Stimulated activated effector memory CD8-positive, alpha-beta T cell treated with anti-CD3 and anti-CD28 coated beads, Interleukin-12 subunit alpha, Interleukin-12 subunit beta, amount 100 ng/mL, for 72 hours (primary cell): ENCODE measurements around the gene RPA3.
"Not testable (repeated sequence)": the region's sequence is repeated elsewhere in the genome, so short reads cannot be mapped to it uniquely, and the experiment has no call there.

Source experiments
- ATAC-seq: fragments of 150-1000 bp; cut with Tn5 transposase; 2 replicates; pipeline ENCODE4 v1.10.0; 2021
- DNase-seq, 2 donors: peaks; one replicate each; pipeline ENCODE4 v3.0.0; 2021 to 2022; ENCODE audit warnings: low spot score in 2 of 2
- H3K27ac Mint-ChIP-seq: one replicate; pipeline ENCODE4 v1.8.0; 2022; ENCODE audit warnings: mild to moderate bottlenecking, mixed read lengths
- H3K36me3 Mint-ChIP-seq: one replicate; pipeline ENCODE4 v1.8.0; 2022; ENCODE audit warnings: mild to moderate bottlenecking, mixed read lengths
- H3K4me1 Mint-ChIP-seq: one replicate; pipeline ENCODE4 v1.8.0; 2022; ENCODE audit warnings: mixed read lengths
- H3K4me3 Mint-ChIP-seq: one replicate; pipeline ENCODE4 v1.8.0; 2022; ENCODE audit warnings: mild to moderate bottlenecking, mixed read lengths
- H3K9me3 Mint-ChIP-seq: one replicate; pipeline ENCODE4 v1.8.0; 2022; ENCODE audit warnings: mixed read lengths

RPA3 gene

DNA sequence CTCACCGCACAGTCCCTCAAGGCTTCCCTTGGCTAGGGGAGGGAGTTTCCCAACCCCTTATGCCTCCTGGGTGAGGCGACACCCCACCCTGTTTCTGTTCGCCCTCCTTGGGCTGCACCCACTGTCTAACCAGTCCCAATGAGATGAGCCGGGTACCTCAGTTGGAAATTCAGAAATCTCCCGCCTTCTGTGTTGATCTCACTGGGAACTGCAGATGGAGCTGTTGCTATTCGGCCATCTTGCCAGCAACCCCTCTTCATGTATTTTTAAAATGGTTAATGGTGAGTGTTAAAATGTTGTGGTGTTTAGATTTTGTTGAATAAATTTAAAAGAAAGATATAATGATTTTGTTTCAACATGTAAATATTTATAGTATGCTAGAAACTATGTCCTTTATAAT is 55.9 kb downstream of the RPA3 start:
- Mint-ChIP-seq H3K4me1 (peaks cover 34% of the 10 kb centered on the region), H3K9me3 (peaks cover 8% of the 10 kb centered on the region), H3K36me3 (no peaks in the 10 kb centered on the region), H3K4me3 (no peak overlapping the region), H3K27ac (no peak overlapping the region)
- DNase-seq (no peak), ATAC-seq (no peak)

DNA sequence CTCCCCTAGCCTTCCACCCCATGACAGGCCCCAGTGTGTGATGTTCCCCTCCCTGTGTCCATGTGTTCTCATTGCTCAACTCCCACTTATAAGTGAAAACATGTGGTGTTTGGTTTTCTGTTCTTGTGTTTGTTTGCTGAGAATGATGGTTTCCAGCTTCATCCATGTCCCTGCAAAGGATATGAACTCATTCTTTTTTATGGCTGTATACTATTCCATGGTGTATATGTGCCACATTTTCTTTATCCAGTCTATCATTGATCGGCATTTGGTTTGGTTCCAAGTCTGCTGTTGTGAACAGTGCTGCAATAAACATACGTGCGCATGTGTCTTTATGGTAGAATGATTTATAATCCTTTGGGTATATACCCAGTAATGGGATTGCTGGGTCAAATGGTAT is 61.9 kb downstream of the RPA3 start:
- not testable (repeated sequence) for ATAC-seq, H3K4me3 Mint-ChIP-seq, DNase-seq, H3K27ac Mint-ChIP-seq, H3K9me3 Mint-ChIP-seq, H3K36me3 Mint-ChIP-seq
- H3K4me1 Mint-ChIP-seq, result peaks cover 45% of the 10 kb centered on the region

DNA sequence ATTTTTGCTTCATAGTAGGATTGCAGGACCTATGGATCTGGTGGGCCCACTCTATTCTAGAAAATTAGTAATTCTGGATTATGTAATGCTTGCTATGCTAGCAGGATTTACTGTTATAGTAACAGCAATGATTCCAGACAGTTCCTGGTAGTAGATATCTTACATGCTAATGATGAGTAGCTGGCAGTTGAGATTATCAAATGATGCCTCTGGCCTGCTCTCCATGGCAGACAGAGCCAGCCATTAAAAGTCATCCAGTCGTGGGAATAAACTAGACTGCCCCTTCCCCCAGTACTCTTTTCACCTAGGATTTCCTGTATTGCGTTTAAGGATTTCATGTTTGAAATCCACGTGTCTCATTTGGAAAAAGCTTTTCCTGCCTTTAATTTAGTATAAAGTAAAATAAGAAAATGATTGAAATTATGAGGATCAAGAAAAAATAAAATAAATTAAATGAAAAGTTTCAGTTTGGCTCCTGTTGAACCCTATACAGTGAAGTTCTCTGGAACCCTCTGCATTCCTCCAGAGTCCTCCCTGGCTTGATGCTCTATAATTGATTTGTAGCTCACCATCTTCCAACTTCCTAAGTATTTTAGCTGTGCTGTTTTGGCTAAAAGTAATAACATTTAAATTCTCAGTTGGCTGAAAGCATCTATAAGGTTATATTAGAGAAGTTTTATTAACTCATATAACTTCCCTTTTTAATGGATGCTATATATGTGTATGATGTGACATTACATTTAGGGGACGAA is 63.3 kb downstream of the RPA3 start:
- Mint-ChIP-seq H3K4me1 (peaks cover 35% of the 10 kb centered on the region), H3K36me3 (peaks cover 7% of the 10 kb centered on the region), H3K27ac (no peak overlapping the region), H3K4me3 (no peak overlapping the region), H3K9me3 (peaks cover 8% of the 10 kb centered on the region)
- DNase-seq (no peak), ATAC-seq (no peak)

DNA sequence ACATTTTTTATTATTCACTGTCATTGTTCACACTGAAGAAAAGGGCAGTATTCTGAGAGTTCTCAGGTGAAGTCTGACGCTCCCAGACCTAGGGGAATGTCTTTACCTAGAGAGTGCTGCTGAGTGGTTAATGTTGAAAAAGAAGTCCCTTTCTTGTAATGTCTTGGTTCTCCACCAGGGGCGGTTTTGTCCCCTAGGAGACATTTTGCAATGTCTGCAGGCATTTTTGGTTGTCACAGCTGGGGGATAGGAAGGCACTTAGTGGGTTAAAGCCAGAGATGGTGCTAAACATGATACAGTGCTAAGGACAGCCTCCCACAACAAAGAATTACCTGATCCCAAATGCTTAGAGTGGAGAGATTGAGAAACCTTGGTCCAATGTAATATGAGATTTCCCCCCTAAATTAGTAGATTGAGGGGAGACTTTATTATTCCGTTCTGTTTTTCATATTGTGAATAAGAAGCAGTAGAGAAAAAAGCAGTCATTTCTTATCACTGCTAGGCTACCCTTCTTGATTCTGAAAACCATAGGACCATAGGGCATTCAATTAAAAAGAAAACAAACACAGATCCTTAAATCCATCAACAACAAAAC is 64.7 kb downstream of the RPA3 start:
- Mint-ChIP-seq H3K36me3 (peaks cover 7% of the 10 kb centered on the region), H3K4me3 (no peak overlapping the region), H3K9me3 (no peaks in the 10 kb centered on the region), H3K4me1 (peaks cover 21% of the 10 kb centered on the region), H3K27ac (no peak overlapping the region)
- no peak for ATAC-seq
- no peak for DNase-seq

DNA sequence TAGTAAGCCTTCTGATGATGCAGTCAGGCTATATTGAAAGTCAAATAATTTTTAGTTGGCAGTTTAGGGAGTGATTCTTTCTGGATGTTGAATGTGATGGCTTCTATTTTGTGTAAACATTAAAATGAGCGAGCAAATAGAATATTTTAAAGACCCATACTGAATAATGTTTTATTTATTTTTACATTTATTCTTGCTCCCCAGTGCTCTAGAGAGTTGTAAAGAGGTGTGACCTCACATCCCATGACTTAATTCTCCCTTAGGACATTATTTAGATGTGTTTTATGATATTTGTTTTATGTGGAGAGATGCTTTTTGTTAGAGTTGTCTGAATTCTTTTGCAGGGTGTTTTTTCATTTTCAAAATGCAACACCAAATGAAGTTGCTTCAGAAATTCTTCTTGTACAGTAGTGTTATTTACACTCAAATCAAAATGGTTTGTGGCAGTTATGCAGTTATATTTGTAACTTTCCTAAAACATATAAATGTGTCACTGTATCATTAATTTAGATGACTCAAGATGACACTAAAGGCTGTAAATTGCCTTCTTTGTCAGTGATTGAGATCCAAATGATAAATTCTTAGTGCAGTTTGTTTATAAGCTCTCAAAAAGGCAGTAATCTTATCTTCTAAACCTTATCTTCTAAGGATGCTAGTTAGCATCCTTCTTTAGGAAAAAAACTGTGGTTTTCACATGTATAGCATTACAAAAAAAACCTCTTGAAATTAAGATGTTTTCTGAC is 65.4 kb downstream of the RPA3 start:
- Mint-ChIP-seq H3K36me3 (peaks cover 7% of the 10 kb centered on the region), H3K9me3 (no peaks in the 10 kb centered on the region), H3K27ac (peak overlapping the region; percentile 18), H3K4me1 (peaks cover 21% of the 10 kb centered on the region), H3K4me3 (no peak overlapping the region)
- ATAC-seq (no peak), DNase-seq (no peak)

DNA sequence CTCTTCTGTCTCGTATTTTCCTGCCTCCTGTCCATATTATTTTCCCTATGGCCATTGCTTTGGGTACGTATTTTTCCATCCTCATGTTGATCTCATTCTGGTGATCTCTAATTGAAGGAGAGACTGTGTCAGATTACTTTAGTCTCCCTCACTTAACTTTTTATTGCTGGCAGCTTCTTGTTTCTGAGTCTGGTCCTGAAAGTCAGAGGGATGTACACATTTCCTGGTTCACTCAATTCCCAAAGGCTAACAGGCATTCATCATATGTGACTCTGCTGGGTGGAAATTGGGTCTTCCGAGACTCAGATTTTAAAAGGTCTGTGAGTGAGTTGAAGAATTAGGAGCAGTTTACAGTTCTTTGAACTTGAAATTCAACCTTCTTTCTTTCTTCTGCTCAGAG is 66.9 kb downstream of the RPA3 start:
- no peak overlapping the region for H3K4me3 Mint-ChIP-seq
- no peak for DNase-seq
- peak overlapping the region; percentile 18 for H3K27ac Mint-ChIP-seq

DNA sequence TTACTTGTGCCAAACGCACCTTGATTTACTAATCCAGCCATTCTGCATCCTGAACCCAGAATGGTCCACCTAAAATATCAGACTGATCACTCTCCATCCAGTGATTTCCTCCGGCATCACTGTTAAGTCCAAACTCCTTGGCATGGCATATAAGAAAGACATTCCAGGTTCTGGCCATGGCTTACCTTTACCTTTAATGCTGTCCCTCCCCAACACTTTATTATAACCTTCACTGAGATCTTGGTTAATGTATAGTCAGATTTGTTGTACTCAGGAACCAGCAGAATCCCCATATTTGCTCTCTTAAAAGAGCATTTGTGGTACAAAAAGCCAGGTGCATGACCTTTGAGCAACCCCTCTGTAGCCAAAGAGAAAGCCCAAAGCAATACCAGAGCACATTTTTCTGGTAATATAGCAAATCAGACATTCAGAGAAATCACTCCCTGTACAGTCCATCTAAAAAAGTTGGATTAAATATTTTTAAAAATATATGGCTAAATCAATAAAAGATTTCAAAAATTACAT is 67.7 kb downstream of the RPA3 start:
- H3K36me3 Mint-ChIP-seq, result peaks cover under 1% of the 10 kb centered on the region
- no peak overlapping the region for H3K27ac Mint-ChIP-seq
- H3K4me3 Mint-ChIP-seq, result no peak overlapping the region
- DNase-seq, result no peak
- no peaks in the 10 kb centered on the region for H3K9me3 Mint-ChIP-seq
- no peak for ATAC-seq
- peaks cover 24% of the 10 kb centered on the region for H3K4me1 Mint-ChIP-seq

More for the DNA sequence above, 66.9 kb downstream of the RPA3 start:
- H3K4me1 Mint-ChIP-seq, result peaks cover 21% of the 10 kb centered on the region
- ATAC-seq, result no peak
- H3K9me3 Mint-ChIP-seq, result no peaks in the 10 kb centered on the region
- H3K36me3 Mint-ChIP-seq, result peaks cover 5% of the 10 kb centered on the region

DNA sequence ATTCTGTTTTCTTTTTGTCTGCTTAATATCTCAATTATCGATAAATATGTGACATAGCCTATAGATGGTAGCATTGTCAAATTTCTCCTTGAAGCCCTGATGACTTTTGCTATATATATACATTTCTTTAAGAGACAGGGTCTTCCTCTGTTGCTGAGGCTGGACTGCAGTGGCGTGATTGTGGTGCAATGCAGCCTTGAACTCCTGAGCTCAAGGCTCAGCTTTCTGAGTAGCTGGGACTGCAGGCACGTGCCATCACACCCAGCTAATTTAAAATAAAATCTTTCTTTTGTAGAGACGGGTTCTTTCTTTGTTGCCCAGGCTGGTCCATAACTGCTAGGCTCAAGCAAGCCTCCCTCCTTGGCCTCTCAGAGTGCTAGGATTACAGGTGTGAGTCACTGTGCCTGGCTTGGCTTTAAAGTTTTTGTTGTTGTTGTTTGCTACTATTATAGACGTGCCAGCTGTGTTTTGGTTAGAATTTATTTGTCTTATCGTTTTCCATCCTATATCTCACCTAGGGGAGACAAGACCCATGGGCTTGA is 70.8 kb downstream of the RPA3 start:
- Mint-ChIP-seq H3K4me1 (peaks cover 43% of the 10 kb centered on the region), H3K36me3 (peaks cover 6% of the 10 kb centered on the region), H3K27ac (no peak overlapping the region), H3K4me3 (no peak overlapping the region), H3K9me3 (no peaks in the 10 kb centered on the region)
- no peak for ATAC-seq
- DNase-seq, result no peak

DNA sequence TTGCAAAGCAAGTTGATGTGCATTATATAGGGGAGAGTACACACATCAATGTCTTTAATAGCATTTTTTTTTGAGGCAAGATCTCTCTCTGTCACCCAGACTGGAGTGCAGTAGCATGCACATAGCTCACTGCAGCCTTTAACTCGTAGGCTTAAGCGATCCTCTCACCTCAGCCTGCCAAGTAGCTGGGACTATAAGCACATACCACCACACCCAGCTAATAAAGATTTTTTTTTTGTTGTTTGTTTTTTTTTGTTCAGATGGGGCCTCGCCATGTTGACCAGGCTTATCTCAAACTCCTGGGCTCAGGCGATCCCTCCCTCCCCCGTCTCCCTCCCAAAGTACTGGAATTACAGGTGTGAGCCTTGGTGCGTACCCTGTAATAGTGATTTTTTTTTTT is 76.3 kb downstream of the RPA3 start:
- ATAC-seq, result no peak
- Mint-ChIP-seq H3K27ac (no peak overlapping the region), H3K4me3 (peak overlapping the region; percentile 97), H3K36me3 (peaks cover 41% of the 10 kb centered on the region), H3K9me3 (no peaks in the 10 kb centered on the region), H3K4me1 (peaks cover 50% of the 10 kb centered on the region)
- no peak for DNase-seq

DNA sequence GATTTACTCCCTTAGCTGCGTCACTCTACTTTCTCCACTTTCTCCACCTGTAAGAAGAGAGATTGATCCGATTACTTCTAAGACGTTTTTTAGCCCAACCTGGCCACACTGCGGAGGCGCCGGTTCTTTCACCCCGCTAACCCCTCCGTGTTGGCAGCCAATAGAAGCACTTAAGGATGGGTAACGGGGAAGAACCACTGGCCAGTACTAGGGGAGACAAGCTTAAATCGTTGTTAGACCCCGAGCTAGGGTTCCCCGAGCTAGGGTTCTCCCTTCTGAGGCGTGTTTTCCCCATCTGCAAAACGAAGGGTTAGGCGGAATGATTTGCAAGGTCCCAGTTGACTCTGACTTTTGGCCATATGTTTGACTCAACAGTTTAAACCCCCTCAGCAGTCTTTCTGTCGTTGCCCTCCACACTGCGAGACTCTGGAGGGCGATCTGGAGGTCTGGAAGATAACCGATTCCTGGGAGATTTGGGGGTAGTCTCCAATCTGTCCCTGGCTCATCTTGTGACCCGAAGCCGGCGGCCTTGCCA is 77.2 kb downstream of the RPA3 start:
- DNase-seq, result no peak
- Mint-ChIP-seq H3K9me3 (no peaks in the 10 kb centered on the region), H3K36me3 (peaks cover 50% of the 10 kb centered on the region), H3K4me3 (peak overlapping the region; percentile 97), H3K4me1 (peaks cover 50% of the 10 kb centered on the region), H3K27ac (peak overlapping the region; percentile 96)
- peak; percentile 9 for ATAC-seq

DNA sequence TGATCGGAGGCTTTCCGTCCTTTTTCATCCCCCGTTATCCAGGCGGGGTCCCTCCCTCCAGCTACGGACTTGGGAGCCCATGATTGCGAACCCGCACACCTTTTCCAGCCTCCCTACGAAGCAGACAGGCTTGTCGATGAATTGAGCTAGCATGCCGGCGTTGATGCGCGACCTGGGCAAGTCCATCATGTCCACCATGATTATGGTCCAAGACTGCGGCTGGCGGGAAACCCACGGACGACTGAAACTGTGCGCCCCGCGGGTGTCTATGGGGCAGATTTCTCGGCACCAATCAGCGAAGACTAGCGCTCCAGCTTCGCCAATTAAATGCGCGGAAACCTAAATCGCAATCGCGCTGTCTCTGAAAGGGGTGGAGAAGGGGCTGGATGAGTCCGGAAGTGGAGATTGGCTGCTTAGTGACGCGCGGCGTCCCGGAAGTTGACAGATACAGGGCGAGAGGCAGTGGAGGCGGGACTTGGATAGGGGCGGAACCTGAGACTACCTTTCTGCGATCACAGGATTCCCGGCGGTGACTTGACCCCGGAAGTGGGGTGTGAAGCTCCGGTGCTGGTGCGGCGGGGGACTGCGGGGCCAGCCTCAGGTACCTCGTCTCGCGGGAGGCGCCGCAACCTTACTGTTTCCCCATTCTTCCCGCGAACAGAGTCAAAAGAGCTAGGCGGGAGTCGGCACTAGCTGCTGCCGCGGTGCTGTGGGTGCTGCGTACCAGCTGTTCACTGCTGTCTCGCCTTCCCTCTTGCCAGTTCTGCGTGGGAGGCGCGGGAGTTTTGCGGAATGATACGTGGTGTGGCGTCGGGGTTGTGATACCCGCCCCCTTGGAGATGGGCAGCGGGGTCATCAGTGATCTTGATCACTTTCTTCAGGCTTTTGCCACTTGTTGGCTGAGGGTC is 77.9 kb downstream of the RPA3 start, which contains the start of gene UMAD1:
TSS of gene UMAD1 (plus strand) at position 532 of the 908 bp plus-strand sequence. CDS start 32,620 bp downstream, outside the sequence.
- Mint-ChIP-seq H3K4me1 (peaks cover 44% of the 10 kb centered on the region), H3K9me3 (no peaks in the 10 kb centered on the region), H3K27ac (peak within 1 kb of the TSS; percentile 96), H3K4me3 (peak within 1 kb of the TSS; percentile 97), H3K36me3 (peaks cover 53% of the 10 kb centered on the region)
- DNase-seq (peak; percentile 80 to 96), ATAC-seq (peak; percentile 96)

DNA sequence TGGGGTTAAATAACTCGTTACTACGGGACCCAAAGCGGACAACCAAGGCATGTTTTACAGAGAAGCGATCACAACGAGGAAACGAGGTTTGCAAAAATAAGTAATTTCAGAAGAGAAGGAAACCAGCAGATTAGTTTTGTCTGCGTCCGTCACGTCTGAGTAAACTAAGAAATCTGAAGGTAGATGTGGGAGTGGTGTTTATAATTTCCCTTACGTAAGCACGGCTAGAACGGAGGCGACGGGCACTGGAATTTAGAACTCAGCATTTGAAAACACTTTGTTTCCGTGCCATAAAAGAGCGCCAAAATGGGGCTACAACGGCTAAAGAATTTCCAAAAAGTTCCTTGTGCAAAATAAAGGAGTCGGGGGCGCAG is 78.6 kb downstream of the RPA3 start:
- Mint-ChIP-seq H3K4me1 (peaks cover 41% of the 10 kb centered on the region), H3K4me3 (peak overlapping the region; percentile 97), H3K27ac (peak overlapping the region; percentile 96), H3K9me3 (no peaks in the 10 kb centered on the region), H3K36me3 (peaks cover 54% of the 10 kb centered on the region)
- DNase-seq (no peak), ATAC-seq (peak; percentile 65)

DNA sequence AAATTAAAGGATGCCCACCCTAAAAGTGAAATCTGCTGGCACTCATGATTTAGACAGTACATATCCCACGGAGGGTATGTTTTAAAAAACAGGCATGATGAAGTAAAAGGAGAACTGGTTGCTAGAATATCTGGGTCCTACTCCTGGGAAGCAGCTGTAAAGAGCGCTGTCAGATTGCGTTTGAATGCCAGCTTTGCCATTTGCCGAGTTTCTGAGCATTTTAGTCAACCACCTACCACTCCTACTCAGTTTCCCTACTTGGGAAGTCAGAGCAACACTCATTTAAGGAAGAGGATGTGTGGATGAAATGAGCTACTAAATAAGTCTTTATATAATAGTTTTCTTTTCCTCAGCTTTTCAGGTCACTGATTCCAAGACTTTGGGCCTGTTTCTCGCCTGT is 79.0 kb downstream of the RPA3 start:
- H3K27ac Mint-ChIP-seq, result peak overlapping the region; percentile 96
- H3K9me3 Mint-ChIP-seq, result no peaks in the 10 kb centered on the region
- peaks cover 38% of the 10 kb centered on the region for H3K4me1 Mint-ChIP-seq
- ATAC-seq, result no peak
- DNase-seq, result no peak
- peaks cover 54% of the 10 kb centered on the region for H3K36me3 Mint-ChIP-seq
- H3K4me3 Mint-ChIP-seq, result peak overlapping the region; percentile 97

DNA sequence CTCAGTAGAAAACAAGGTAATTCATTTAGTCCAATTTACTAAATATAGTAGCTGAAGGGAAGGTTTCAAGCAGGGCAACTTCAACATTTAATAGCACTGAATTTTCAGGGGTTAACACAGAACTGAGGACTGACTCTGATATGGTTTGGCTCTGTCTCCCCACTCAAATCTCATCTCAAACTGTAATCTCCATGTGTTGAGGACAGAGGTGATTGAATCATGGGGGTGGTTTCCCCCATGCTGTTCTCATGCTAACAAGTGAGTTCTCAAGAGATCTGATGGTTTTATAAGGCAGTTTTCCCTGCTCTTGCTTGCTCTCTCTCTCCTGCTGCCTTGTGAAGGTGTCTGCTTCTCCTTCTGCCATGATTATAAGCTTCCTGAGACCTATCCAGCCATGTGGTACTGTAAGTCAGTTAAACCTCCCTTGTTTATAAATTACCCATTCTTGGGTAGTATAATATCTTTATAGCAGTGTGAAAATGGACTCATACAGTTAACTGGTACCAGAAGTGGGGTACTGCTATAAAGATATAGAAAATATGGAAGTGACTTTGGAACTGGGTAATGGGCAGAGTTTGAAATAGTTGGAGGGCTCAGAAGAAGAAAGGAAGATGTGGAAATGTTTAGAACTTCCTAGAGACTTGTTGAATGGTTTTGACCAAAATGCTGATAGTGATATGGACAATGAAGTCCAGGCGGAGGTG is 87.6 kb downstream of the RPA3 start:
- Mint-ChIP-seq H3K36me3 (peaks cover 14% of the 10 kb centered on the region), H3K4me3 (no peak overlapping the region), H3K4me1 (no peaks in the 10 kb centered on the region), H3K27ac (no peak overlapping the region), H3K9me3 (peaks cover 6% of the 10 kb centered on the region)
- ATAC-seq (no peak), DNase-seq (no peak)
